ENCODE measurements around the gene RBMS1. TPM values are rescaled to one million over a fixed set of nuclear protein-coding genes. Genes with fewer than 3 reads are reported as not detected.
"Not testable (repeated sequence)": the region's sequence is repeated elsewhere in the genome, so short reads cannot be mapped to it uniquely, and the experiment has no call there.

Gene RBMS1
- total RNA-seq, 1 donor: 111 TPM

DNA sequence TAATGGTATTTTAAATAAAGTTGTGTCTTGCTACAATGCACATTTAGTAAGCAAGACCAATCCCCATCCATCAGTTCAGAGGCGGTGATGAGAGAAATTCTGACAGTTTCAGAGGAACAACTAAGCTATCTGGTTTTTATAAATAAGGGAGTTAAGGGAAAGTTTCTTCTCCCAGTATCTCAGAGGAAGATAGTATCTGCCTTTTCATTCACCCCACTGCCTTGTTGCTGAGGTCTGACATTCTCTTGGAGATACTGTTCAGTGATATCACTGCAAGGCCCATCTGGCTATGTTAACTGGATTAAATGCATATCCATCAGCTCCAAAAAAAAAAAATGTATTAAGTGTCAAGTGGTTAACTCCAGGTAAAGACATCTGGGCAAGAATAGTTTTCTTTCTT is 47.9 kb downstream of the RBMS1 start:
- Histone ChIP-seq H3K36me3 (ENCODE audit: insufficient read depth, low read length) (no peaks in the 10 kb centered on the region), H3K4me2 (ENCODE audit: insufficient read depth, low read length) (no peak overlapping the region), H2AFZ (ENCODE audit: low read length) (no peak overlapping the region), H4K20me1 (ENCODE audit: insufficient read depth, low read length) (peaks cover 7% of the 10 kb centered on the region), H3K4me1 (ENCODE audit: insufficient read depth, low read length) (no peaks in the 10 kb centered on the region), H3K4me3 (ENCODE audit: insufficient read depth, low read length) (no peak overlapping the region), H3K27ac (ENCODE audit: low read depth, low read length) (no peak overlapping the region), H3K9me3 (ENCODE audit: low read depth, low read length) (no peaks in the 10 kb centered on the region), H3K27me3 (ENCODE audit: insufficient read depth, low read length) (no peaks in the 10 kb centered on the region), H3K79me2 (ENCODE audit: insufficient read depth, low read length) (peaks cover 57% of the 10 kb centered on the region)
- DNase-seq (ENCODE audit: insufficient read length, low spot score, missing footprints): peak; percentile 62
- TF ChIP-seq, protein P1, sequence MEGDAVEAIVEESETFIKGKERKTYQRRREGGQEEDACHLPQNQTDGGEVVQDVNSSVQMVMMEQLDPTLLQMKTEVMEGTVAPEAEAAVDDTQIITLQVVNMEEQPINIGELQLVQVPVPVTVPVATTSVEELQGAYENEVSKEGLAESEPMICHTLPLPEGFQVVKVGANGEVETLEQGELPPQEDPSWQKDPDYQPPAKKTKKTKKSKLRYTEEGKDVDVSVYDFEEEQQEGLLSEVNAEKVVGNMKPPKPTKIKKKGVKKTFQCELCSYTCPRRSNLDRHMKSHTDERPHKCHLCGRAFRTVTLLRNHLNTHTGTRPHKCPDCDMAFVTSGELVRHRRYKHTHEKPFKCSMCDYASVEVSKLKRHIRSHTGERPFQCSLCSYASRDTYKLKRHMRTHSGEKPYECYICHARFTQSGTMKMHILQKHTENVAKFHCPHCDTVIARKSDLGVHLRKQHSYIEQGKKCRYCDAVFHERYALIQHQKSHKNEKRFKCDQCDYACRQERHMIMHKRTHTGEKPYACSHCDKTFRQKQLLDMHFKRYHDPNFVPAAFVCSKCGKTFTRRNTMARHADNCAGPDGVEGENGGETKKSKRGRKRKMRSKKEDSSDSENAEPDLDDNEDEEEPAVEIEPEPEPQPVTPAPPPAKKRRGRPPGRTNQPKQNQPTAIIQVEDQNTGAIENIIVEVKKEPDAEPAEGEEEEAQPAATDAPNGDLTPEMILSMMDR (IDR thresholded peaks at IDR 0.05; ENCODE audit: extremely low read depth, low read depth, low read length): no peak

DNA sequence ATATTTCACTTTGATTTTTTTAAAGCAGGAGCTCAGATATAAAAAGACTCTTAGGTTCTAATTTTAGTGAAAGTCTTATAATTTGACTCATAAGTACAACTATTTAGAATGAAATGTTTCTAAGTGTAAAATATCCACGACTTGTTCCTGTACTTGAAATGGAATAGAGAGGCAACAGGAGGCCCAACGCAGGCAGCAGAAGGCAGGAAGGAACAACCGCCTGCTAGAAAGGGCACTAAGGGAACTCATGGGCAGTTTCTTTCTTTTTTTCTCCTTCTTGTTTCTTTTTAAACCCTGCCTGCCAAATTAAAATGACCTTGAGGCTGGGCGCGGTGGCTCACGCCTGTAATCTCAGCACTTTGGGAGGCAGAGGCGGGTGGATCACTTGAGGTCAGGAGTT is 51.0 kb downstream of the RBMS1 start:
- Histone ChIP-seq H3K4me3 (ENCODE audit: insufficient read depth, low read length) (no peak overlapping the region), H3K79me2 (ENCODE audit: insufficient read depth, low read length) (peaks cover 57% of the 10 kb centered on the region), H3K27ac (ENCODE audit: low read depth, low read length) (no peak overlapping the region), H4K20me1 (ENCODE audit: insufficient read depth, low read length) (peaks cover 8% of the 10 kb centered on the region), H3K27me3 (ENCODE audit: insufficient read depth, low read length) (no peaks in the 10 kb centered on the region), H2AFZ (ENCODE audit: low read length) (no peak overlapping the region), H3K4me2 (ENCODE audit: insufficient read depth, low read length) (no peak overlapping the region), H3K36me3 (ENCODE audit: insufficient read depth, low read length) (no peaks in the 10 kb centered on the region), H3K4me1 (ENCODE audit: insufficient read depth, low read length) (no peaks in the 10 kb centered on the region), H3K9me3 (ENCODE audit: low read depth, low read length) (no peaks in the 10 kb centered on the region)
- DNase-seq (ENCODE audit: insufficient read length, low spot score, missing footprints): no peak
- TF ChIP-seq, protein P1 (IDR thresholded peaks at IDR 0.05; ENCODE audit: extremely low read depth, low read depth, low read length): no peak

DNA sequence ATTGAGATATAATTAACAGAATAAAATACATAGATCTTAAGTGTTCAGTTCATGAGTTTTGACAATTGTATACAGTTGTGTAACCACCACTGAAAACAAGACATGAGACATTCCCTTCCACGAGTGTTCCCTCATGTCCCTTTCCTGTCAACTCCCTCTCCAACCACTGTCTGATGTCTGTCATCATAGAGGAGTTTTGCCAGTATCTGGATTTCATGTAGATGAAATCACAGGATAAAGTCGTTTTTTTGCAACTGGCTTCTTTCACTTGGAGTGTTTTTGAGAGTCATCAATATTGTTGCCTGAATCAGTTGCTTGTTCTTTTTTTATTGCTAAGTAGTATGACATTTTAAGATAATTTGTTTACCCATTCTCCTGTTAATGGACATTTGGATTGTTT is 52.7 kb downstream of the RBMS1 start:
- Histone ChIP-seq H3K27ac (ENCODE audit: low read depth, low read length) (no peak overlapping the region), H3K27me3 (ENCODE audit: insufficient read depth, low read length) (no peaks in the 10 kb centered on the region), H3K4me2 (ENCODE audit: insufficient read depth, low read length) (no peak overlapping the region), H3K4me1 (ENCODE audit: insufficient read depth, low read length) (no peaks in the 10 kb centered on the region), H3K79me2 (ENCODE audit: insufficient read depth, low read length) (peaks cover 57% of the 10 kb centered on the region), H4K20me1 (ENCODE audit: insufficient read depth, low read length) (peaks cover 7% of the 10 kb centered on the region), H3K4me3 (ENCODE audit: insufficient read depth, low read length) (no peak overlapping the region), H2AFZ (ENCODE audit: low read length) (no peak overlapping the region), H3K36me3 (ENCODE audit: insufficient read depth, low read length) (no peaks in the 10 kb centered on the region), H3K9me3 (ENCODE audit: low read depth, low read length) (no peaks in the 10 kb centered on the region)
- DNase-seq (ENCODE audit: insufficient read length, low spot score, missing footprints): no peak
- TF ChIP-seq, protein P1 (IDR thresholded peaks at IDR 0.05; ENCODE audit: extremely low read depth, low read depth, low read length): no peak

DNA sequence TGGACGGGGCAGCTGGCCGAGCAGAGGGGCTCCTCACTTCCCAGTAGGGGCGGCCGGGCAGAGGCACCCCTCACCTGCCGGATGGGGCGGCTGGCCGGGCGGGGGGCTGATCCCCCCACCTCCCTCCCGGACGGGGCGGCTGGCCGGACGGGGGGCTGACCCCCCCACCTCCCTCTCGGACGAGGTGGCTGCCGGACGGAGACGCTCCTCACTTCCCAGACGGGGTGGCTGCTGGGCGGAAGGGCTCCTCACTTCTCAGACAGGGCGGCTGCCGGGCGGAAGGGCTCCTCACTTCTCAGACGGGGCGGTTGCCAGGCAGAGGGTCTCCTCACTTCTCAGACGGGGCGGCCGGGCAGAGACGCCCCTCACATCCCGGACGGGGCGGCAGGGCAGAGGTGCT is 54.6 kb downstream of the RBMS1 start:
- peaks cover 57% of the 10 kb centered on the region for H3K79me2 ChIP-seq (ENCODE audit: insufficient read depth, low read length)
- not testable (repeated sequence) for DNase-seq (ENCODE audit: insufficient read length, low spot score, missing footprints); H3K4me1 ChIP-seq (ENCODE audit: insufficient read depth, low read length)

More for the DNA sequence above, 54.6 kb downstream of the RBMS1 start:
- H3K27ac ChIP-seq (ENCODE audit: low read depth, low read length); H3K4me3 ChIP-seq (ENCODE audit: insufficient read depth, low read length); H3K27me3 ChIP-seq (ENCODE audit: insufficient read depth, low read length); H3K36me3 ChIP-seq (ENCODE audit: insufficient read depth, low read length); H4K20me1 ChIP-seq (ENCODE audit: insufficient read depth, low read length); H3K4me2 ChIP-seq (ENCODE audit: insufficient read depth, low read length); H2AFZ ChIP-seq (ENCODE audit: low read length); H3K9me3 ChIP-seq (ENCODE audit: low read depth, low read length): not testable (repeated sequence)
